ENCODE measurements around the gene SMYD2. TPM values are rescaled to one million over a fixed set of nuclear protein-coding genes. Genes with fewer than 3 reads are reported as not detected.

SMYD2 gene
- total and polyA plus RNA-seq, 2 of the 8 experiments (the other 6 are each of a cell fraction or from before 2014, with no cell fraction given) = 3.0 to 5.2 TPM

GRCh38 chr1:214328770-214329469 is 48.0 kb downstream of the SMYD2 start (continued):
- TF ChIP-seq SUZ12 (IDR thresholded peaks at IDR 0.05; ENCODE audit: low read length) (no peak), ZNF274 (IDR thresholded peaks at IDR 0.05; ENCODE audit: borderline replicate concordance, extremely low read depth, low read length) (no peak), E2F6 (IDR thresholded peaks at IDR 0.05) (no peak), FOSL1 (IDR thresholded peaks at IDR 0.05; ENCODE audit: insufficient read depth, low read depth, low read length) (no peak), MAFK (IDR thresholded peaks at IDR 0.05; ENCODE audit: low read depth, low read length) (no peak), EP300 (IDR thresholded peaks at IDR 0.05; ENCODE audit: borderline replicate concordance in 1 of 2, low read depth in 2 of 2, low read length in 2 of 2) (peak in 1 of 2 experiments; percentile 8; a peak in 1 of 3 replicates), CBX5 (IDR thresholded peaks at IDR 0.05; ENCODE audit: low read depth, low read length) (no peak), HDAC6 (IDR thresholded peaks at IDR 0.05; ENCODE audit: low read depth, low read length) (no peak), JUND (IDR thresholded peaks at IDR 0.05; ENCODE audit: low read length) (peak; percentile 59), CHD2 (IDR thresholded peaks at IDR 0.05; ENCODE audit: low read length) (no peak), POLR2A (IDR thresholded peaks at IDR 0.05; ENCODE audit: control extremely low read depth in 1 of 2, low read depth in 2 of 2, low read length in 2 of 2) (no peak), TAF7 (optimal IDR thresholded peaks at IDR 0.05; ENCODE audit: borderline replicate concordance, low read depth, low read length) (no peak)

Measured in H1 (cell line).